K562 (cell line): ENCODE results near the gene STIM1.

Source experiments
- BRF2 ChIP-seq: IDR thresholded peaks from 3 replicates; pipeline ENCODE4 v1.6.1; 2011; ENCODE audit warnings: borderline replicate concordance, mild to moderate bottlenecking; ENCODE audit not compliant: insufficient read length, insufficient read depth
- CHD1 ChIP-seq: fragments of 200-600 bp; sonication (generic); IDR thresholded peaks from one replicate; pipeline ENCODE4 v1.6.1; 2012; ENCODE audit warnings: mild to moderate bottlenecking, moderate library complexity, low read length, inconsistent platforms
- CTCF ChIP-seq, 3 experiments: IDR thresholded peaks in 2 of 3; conservative IDR thresholded peaks in 1 of 3; 2 replicates each; pipeline ENCODE4 v1.5.1; 2011 to 2012; ENCODE audit warnings: low read length in 3 of 3, mild to moderate bottlenecking in 3 of 3, control low read depth in 2 of 3, improper control_type of control experiment in 1 of 3, inconsistent platforms in 1 of 3, low read depth in 1 of 3, mixed read lengths in 1 of 3, moderate library complexity in 1 of 3; ENCODE audit not compliant: insufficient read depth in 2 of 3
- EP300 ChIP-seq: IDR thresholded peaks from 2 replicates; pipeline ENCODE4 v1.6.1; 2012; ENCODE audit warnings: low read length, improper control_type of control experiment
- FOXP4 ChIP-seq: sonication (generic); formaldehyde crosslinking; IDR thresholded peaks from 2 replicates; pipeline ENCODE4 v1.8.0; 2022; ENCODE audit warnings: mild to moderate bottlenecking, missing genetic modification reagents, borderline replicate concordance
- GABPB1 ChIP-seq: sonication (generic); formaldehyde crosslinking; IDR thresholded peaks from 2 replicates; pipeline ENCODE4 v1.8.0; 2022; ENCODE audit warnings: mild to moderate bottlenecking, missing genetic modification reagents
- HINFP ChIP-seq: fragments of 450-650 bp; conservative IDR thresholded peaks from 2 replicates; pipeline ENCODE4 v1.6.1; 2016; ENCODE audit warnings: missing genetic modification characterization, low read depth, mild to moderate bottlenecking, control low read depth, missing compliant biosample characterization
- MLLT1 ChIP-seq, 2 experiments: fragments of 450-650 bp; IDR thresholded peaks; 2 replicates each; pipeline ENCODE4 v1.6.1; 2016
- SP2 ChIP-seq: IDR thresholded peaks from 2 replicates; pipeline ENCODE4 v1.6.1; 2011; ENCODE audit warnings: mild to moderate bottlenecking, low read depth, low read length, moderate library complexity; ENCODE audit not compliant: poor library complexity, severe bottlenecking; ENCODE audit errors: extremely low read depth
- TEAD1 ChIP-seq, 2 experiments: fragments of 450-650 bp in 1 of 2; sonication (generic) in 1 of 2; formaldehyde crosslinking; IDR thresholded peaks; 2 replicates each; pipeline versions ENCODE4 v1.4.0 to v1.8.0; 2020 to 2022; ENCODE audit warnings: mild to moderate bottlenecking in 2 of 2, missing genetic modification reagents in 1 of 2
- TFAM ChIP-seq: fragments of 250-450 bp; sonication (Bioruptor Pico); conservative IDR thresholded peaks from 2 replicates; pipeline ENCODE4 v1.5.0; 2021; ENCODE audit warnings: mild to moderate bottlenecking, moderate library complexity
- YY1 ChIP-seq, 3 experiments: IDR thresholded peaks; 2 replicates each; pipeline ENCODE4 v1.6.1; 2011; ENCODE audit warnings: low read length in 2 of 3, mild to moderate bottlenecking in 2 of 3, moderate library complexity in 2 of 3, borderline replicate concordance in 1 of 3, control low read depth in 1 of 3, low read depth in 1 of 3; ENCODE audit not compliant: insufficient read depth in 3 of 3, insufficient replicate concordance in 2 of 3, control insufficient read depth in 1 of 3, insufficient read length in 1 of 3; ENCODE audit errors: extremely low read depth in 1 of 3
- ZNF274 ChIP-seq: IDR thresholded peaks from 2 replicates; pipeline ENCODE4 v1.6.1; 2011; ENCODE audit warnings: low read depth, mild to moderate bottlenecking, low read length, moderate library complexity, borderline replicate concordance

- TF ChIP-seq CHD1 (no peak), TEAD1 (CRISPR knock-in tag; IDR thresholded peaks at IDR 0.05) (no peak), YY1 (IDR thresholded peaks at IDR 0.05; ENCODE audit: borderline replicate concordance in 1 of 3, control insufficient read depth in 1 of 3, extremely low read depth in 1 of 3, insufficient read depth in 3 of 3, insufficient read length in 1 of 3, insufficient replicate concordance in 2 of 3, low read depth in 1 of 3, low read length in 2 of 3) (no peak), TFAM (no peak), MLLT1 (IDR thresholded peaks at IDR 0.05) (no peak), BRF2 (no peak), SP2 (no peak), FOXP4 (CRISPR knock-in tag) (no peak), HINFP (tag) (no peak), ZNF274 (no peak), GABPB1 (no peak), CTCF (IDR thresholded peaks at IDR 0.05 in 2 of 3, conservative IDR thresholded peaks at IDR 0.05 in 1 of 3; ENCODE audit: insufficient read depth in 2 of 3, low read depth in 1 of 3, low read length in 3 of 3) (no peak), EP300 (no peak)
Measured at GRCh38 chr11:4026389-4026788, 170.9 kb downstream of the STIM1 start.
